GM21367 (cell line): ENCODE data around the gene HNRNPA1.

Experiments
- ATAC-seq: cut with Tn5 transposase; IDR thresholded peaks from one replicate; pipeline ENCODE4 v1.9.1; 2021; ENCODE audit not compliant: unreplicated experiment

The HNRNPA1 gene

GRCh38 chr12:54333420-54334034, 53.0 kb downstream of the HNRNPA1 start:
- ATAC-seq, result no peak
